GM19351 (cell line): ENCODE results near the gene TOP3A.
"Not testable (repeated sequence)": the region's sequence is repeated elsewhere in the genome, so short reads cannot be mapped to it uniquely, and the experiment has no call there.

ENCODE experiments used
- ATAC-seq: cut with Tn5 transposase; IDR thresholded peaks from one replicate; pipeline ENCODE4 v1.9.1; 2021; ENCODE audit warnings: mild to moderate bottlenecking, moderate library complexity; ENCODE audit not compliant: unreplicated experiment

The TOP3A gene, protein sequence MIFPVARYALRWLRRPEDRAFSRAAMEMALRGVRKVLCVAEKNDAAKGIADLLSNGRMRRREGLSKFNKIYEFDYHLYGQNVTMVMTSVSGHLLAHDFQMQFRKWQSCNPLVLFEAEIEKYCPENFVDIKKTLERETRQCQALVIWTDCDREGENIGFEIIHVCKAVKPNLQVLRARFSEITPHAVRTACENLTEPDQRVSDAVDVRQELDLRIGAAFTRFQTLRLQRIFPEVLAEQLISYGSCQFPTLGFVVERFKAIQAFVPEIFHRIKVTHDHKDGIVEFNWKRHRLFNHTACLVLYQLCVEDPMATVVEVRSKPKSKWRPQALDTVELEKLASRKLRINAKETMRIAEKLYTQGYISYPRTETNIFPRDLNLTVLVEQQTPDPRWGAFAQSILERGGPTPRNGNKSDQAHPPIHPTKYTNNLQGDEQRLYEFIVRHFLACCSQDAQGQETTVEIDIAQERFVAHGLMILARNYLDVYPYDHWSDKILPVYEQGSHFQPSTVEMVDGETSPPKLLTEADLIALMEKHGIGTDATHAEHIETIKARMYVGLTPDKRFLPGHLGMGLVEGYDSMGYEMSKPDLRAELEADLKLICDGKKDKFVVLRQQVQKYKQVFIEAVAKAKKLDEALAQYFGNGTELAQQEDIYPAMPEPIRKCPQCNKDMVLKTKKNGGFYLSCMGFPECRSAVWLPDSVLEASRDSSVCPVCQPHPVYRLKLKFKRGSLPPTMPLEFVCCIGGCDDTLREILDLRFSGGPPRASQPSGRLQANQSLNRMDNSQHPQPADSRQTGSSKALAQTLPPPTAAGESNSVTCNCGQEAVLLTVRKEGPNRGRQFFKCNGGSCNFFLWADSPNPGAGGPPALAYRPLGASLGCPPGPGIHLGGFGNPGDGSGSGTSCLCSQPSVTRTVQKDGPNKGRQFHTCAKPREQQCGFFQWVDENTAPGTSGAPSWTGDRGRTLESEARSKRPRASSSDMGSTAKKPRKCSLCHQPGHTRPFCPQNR

DNA sequence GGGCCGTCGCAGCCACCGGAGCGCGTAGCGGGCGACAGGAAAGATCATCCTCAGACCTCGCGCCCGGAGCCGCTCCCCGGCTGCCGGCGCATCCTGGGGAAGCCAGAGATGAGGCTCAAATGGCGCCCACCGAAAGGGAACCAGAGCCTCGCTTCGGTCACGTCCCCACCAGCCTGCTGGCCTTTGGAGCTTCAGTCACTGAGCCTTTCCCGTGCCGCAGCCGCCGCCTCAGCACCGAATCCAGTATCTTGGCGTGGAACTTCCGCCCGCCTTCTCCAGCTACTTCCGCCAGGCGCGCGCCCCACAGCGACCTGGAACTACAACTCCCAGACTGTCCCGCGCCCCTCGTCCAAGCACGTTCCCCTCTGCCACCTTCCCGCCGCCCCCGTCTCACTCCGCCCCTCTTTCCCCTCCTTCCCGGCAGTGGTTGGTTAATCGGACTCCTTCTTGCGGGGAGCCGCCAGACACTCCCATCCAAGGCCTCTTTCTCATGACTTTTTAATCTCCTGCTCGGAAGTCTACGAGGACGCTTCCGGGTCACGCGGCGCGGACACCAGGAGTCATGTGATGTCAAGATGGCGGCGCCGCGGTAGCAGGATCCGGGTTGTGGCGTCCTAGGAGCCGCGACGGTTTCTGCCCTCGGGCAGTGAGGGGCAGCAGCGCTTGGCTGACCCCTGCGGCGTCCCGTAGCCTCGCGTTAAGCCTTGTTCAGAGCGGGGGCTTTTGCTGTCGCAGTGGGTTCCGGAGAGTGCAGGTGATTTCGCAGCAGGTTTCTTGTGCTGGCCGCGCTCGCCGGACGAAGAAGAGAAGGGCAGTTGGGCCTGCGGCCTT is at the start of gene TOP3A, which contains the start of gene SMCR8:
TSS of gene TOP3A (minus strand) at position 264 of the 831 bp plus-strand sequence. CDS start at position 48, 216 bp downstream.
TSS of gene SMCR8 (plus strand) at position 563 of the 831 bp plus-strand sequence. CDS start 497 bp downstream, outside the sequence.
- peak; percentile 85 for ATAC-seq

DNA sequence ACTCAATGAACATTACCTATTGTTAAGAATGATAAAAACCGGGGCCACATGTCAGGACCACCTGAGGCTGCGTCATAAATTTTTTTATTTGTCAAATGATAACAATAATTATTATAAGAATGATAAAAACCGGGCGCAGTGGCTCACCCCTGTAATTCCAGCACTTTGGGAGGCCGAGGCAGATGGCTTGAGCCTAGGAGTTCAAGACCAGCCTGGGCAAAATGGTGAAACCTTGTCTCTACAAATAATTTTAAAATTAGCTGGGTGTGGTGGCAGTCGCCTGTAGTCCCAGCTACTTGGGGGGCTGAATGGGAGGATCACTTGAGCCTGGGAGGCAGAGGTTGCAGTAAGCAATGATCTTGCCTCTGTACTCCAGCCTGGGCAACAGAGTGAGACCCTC is 49.4 kb upstream of the TOP3A start:
- no peak for ATAC-seq

DNA sequence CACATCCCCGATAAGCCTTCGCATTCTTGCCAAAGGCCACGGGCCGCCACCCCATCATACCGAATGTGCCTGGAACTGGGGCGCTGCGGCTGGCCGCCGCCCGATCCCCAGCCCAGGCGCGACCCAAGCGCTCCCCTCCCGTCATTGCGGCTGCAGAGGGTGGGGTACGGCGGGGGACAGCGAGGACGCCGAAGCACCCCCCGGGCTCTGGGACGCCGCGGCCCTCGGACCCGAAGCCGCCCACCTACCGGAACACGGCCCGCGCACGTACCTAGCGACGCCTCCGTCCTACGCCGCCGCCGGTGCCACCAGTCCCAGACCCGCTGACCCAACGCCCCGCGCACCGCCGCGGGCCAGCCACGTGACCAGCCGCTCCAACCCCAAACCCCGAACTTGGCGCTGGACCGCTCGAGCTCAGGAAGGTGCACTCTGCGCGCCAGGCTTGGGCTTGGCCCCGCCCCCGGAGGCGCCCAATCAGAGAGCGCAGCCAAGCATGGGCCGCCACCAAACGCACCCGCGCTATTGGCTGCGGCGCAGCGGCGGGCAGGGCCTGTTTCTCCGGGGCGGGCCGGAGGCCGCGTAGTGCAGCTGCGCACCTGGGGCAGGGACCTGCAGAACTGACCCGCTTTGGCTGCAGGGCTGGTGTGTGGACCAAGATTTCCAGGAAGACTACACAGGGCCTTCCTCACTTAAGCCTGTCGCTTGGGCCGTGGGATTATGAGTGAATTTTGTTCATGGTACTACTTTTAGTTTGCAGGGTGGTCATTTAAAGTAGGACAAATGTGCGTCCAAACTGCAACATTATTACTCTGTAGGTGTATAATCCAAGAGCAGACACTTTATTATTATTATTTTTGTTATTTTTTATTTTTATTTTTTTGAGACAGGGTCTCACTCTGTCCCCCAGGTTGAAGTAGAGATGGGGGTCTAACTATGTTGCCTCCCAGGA is 48.6 kb upstream of the TOP3A start, which contains the start of gene SHMT1:
TSS of gene SHMT1 (minus strand) at position 450 of the 949 bp plus-strand sequence. CDS start 7,569 bp downstream, outside the sequence.
- ATAC-seq: peak; percentile 95

DNA sequence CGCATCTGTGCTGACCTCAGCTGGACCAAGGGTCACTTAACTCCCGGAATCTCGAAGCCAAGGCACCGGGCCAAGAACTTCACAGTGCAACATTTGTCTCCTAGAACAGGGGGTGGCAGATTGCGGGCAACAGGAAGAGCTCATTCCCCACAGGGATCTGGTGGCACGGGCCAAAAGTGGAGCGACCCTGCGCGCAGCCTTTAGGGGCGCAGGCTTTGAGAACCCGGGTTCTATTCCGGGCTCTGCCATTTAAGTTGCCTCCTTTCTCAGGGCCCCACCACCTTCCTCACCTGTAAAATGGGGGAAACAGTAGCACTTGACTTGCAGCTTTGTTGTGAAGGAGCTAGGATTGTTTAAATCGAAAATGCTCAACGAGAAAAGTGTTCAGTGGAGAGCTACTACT is 47.9 kb upstream of the TOP3A start:
- ATAC-seq: no peak

DNA sequence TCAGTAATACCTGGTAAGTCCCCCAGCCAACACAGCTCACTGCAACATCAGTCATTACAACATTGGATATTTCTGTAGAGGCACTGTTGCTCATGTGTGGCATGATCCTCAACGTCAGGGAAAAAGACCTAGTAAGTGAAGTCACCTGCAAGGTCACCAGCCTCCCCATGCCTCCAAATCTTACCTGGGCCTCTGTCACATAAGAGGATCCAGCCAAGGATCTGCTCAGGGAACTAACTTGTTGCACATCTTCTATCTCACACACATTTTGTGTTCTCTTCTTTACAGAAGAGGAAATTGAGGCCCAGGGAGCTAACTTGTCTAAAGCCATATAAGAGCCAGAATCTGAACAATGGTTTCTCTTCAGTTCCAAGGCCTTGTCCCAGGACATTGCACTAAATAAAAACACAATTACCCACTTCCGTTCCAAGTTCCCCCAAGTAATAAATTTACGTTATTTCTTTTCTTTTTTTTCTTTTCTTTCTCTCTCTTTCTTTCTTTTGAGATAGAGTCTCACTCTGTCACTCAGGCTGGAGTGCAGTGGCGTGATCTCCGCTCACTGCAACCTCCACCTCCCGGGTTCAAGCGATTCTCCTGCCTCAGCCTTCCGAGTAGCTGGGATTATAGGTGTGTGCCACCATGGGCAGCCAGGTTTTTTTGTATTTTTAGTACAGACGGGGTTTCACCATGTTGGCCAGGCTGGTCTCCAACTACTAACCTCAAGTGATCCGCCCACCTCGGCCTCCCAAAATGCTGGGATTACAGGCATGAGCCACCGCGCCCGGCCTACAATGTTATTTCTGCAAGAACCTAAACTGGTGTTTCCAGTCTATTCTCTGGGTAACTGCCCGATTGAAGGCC is 47.3 kb upstream of the TOP3A start:
- no peak for ATAC-seq

DNA sequence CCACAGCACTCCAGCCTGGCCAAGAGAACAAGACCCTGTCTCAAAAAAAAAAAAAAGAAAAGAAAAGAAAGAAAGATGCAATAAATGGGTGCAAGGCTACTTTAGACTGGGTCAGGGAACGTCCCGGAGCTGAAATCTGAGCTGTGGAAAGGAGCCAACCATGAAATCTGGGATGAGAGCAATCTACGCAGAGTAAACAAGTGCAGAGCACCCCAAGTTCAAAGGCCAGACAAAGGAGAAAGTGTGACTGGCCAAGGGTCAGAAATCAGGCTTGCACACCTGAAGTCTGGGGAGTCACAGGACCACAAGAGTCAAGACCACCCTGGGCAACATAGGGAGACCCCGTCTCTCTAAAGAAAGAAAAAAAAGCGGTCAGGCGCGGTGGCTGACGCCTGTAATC is 45.7 kb upstream of the TOP3A start:
- no peak for ATAC-seq

DNA sequence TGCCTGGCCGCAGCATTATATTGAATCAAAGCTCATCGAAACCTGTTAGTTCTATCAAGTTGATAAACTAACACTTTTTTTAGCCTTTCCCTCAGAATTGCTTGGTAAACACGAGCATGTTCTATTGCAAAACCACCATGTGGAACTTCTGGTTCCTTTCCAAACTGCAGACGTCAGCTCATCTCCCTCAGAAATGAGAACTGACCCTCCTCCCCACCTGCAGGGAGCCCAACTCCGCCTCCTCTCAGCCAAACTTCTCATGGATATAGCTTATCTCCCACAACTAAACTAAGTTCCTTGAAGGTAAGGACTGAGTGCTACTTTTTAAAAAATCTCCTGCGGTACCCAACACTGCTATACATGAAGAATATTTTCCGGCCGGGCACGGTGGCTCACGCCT is 41.8 kb upstream of the TOP3A start:
- no peak for ATAC-seq

DNA sequence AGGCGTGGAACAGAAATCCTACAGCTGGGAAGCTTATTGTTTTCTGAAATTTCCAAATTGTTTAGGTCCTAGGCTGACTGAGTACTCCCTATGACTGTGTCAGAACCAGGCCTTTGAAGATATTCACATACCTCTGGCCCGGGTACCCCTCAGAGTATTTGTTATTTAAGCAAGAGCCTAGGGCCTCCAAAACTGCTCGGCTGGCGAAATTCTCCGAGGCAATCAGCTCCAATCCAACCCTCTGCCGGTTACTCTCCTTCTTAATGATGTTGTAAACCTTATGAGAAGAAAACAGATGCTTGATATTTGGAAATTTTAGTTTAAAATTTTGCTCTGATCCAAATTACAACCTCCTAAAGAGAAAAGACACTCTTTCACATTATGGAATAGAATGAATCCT is 38.7 kb upstream of the TOP3A start:
- ATAC-seq: no peak

DNA sequence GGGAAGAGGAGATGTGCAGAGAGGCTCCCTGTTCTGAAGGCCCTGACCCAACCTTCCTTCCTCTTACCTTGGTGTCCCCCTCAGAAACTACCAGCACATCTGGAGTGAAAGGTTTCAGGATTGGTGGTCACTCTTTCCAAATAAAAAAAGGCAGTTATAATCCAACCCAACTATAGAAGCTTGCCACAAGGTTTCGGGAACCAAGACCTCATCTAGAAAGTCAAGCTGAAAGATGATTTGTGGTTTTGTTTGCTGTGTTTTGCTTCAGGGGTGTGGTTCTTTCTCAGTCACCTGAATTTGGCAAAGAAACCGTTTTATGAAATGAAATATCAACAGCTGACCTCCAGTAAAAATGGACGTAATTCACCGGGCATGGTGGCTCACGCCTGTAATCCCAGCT is 29.2 kb upstream of the TOP3A start:
- no peak for ATAC-seq

DNA sequence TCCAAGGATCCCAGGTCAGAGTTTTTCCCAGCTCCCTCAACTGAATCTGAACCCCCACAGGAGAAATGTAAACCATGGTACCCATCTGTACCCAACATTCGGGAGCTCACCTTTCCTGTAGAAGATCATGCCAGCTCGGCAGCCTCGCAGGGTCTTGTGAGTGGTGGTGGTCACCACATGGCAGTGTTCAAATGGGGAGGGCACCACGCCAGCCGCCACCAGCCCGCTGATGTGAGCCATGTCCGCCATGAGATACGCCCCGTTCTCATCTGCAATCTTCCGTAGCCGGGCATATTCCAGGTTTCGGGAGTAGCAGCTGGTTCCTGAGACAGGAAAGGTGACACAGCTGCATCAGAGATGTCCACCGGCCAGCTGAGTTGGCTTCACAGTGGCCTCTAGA is 25.1 kb upstream of the TOP3A start:
- ATAC-seq: no peak

DNA sequence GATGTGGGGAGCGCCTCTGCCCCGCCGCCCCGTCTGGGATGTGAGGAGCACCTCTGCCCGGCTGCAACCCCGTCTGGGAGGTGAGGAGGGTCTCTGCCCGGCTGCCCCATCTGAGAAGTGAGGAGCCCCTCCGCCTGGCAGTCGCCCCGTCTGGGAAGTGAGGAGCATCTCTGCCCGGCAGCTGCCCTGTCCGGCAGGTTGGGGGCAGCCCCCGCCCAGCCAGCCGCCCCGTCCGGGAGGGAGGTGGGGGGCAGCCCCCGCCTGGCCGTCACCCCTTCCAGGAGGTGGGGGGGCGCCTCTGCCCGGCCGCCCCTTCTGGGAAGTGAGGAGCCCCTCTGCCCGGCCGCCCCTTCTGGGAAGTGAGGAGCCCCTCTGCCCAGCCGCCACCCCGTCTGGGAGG is 23.4 kb upstream of the TOP3A start:
- not testable (repeated sequence) for ATAC-seq

DNA sequence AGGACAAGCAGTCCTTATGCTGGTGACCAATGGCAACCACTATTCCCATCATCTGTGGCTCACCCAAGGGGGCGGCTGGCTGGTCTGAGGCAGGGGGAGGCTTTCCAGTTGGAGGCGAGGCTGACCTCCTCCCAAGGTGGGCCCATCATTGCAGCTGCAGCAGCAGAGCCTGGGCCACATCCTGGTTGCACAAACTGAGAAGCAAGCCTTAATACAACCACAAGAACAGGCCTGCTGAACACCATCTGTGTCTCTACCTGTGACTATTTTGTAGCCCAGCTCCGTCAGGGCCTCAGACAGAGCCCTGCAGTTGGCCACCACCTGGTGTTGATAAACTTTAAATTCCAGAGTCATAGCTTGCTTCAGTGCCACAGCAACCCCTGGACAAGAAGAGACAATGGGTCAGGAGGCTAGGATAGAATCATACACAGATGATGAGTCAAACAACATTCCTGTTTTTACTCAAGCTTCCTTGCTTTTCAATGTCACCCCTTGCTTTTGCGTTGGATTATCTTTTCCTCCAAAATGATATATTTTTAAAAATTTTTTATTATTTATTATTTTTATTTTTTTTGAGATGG is 18.2 kb upstream of the TOP3A start:
- ATAC-seq: no peak

DNA sequence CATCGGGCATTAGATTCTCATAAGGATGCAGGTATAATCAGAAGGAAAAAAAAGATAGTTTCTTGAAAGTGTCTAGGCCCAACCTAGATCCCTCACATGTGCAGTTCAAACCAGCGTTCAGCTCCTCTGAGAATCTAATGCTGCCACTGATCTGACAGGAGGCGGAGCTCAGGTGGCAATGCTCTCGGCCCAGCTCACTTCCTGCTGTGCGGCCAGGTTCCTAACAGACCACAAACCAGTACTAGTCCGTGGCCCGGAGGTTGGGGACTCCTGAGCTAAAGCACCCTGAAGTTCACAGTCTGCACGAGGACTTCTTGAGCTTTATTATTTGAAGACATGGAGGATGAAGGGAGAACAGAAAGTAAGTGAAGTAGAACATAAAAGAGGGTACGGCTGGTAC is 17.1 kb upstream of the TOP3A start:
- ATAC-seq: no peak

DNA sequence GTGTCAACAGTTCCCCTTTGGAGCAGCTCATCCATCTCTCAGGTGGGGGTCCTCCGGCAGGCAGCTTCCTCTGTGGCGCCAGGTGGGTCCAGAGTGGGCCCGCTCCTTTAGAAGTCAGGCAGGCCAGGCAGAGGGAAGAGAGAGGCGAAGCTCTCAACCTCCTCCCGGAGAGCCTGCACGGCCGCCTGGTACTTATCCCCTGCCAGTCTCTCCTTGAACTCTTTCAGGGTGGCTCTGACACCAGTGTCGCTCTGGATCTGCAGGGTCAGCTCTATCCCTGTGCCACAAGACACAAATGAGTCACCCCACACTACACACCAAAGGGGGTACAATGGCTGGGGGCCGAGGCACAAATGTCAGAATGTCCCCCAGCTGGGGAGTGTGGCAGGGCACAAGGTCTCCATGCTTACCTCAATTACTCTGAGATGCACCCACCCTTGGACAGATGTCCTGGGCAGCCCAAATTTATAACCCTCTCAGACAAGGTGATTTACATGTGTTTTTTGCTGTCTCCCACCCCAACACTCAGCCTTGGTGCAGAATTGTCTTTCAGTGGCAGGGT is 13.9 kb upstream of the TOP3A start:
- ATAC-seq: no peak

DNA sequence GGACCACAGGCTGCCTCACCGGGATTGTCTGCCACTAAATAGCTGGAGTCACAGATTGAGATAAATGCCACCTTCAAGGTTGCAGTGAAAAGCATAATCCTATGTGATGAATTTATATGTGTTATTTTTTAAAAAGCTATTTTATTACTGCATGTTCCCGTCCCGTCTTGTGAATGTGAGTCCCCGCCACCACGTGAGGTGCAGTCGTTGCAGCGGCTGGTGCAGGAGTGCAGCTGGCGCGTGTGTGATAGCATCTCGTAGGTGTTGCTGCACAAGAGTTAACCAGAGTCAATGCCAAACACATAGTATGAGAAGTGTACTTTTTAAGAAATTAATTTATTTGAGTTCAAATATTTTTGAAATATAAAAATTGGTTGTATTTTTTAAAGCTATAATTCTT is 12.8 kb upstream of the TOP3A start:
- no peak for ATAC-seq

DNA sequence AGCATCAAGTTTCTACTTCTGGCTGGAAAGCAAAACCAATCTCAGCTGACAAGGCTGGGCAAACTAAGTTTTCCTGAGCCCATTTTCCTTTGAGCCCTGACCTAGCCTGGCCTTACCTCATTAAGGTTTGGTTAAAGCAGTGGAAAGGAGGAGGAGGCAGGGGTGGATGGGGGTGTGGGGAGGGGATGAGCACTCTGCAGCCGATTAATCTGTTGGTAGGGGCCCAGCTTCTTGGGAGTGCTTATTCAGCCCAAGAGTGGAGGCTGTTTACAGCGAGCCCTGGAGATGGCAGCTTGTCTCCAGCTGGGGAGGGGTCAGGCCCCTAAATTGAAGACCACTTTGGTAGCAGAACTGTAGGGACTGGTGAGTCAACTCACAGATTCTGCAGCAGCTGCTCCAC is 12.3 kb upstream of the TOP3A start:
- no peak for ATAC-seq

DNA sequence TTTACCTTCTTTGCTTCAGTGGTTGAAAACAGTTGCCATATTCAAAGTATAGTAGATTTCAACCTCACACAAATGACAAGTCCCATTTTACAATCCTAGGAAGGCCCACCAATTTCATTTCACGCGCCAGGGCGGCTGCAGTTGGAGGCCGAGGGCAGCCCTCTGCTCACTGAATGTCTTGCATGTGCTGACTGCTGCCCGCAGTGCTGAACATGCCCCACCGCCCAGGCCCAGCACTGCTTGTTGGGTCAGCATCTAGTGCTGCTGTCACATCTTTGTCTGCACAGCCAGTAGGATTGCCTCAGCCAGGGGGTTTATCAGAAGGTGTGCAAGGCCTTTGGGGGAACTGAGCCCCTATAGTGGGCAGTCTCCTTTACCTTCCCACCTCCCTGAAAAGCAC is 11.8 kb upstream of the TOP3A start:
- ATAC-seq: no peak

DNA sequence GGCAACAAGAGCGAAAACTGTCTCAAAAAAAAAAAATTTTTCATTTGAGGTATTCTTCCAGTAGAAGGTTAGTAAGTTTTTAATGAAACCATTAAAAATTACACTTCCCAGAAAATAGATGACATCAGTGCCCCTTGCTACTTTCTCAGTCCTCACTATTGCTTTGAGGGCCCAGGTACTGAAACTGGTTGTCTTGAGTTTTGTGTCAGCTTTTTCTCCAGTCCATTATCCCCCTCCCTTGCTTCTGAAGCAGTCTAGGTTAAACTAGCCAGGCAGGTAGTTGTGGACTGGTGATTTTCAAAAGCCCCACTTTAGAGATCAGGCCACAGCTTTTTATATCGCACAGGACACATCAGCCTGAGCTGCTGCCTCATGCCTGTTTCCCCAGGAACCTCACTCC is 11.2 kb upstream of the TOP3A start:
- no peak for ATAC-seq
